GM21390 (cell line): ENCODE results near the gene OST4.

Experiments
- ATAC-seq: cut with Tn5 transposase; IDR thresholded peaks from one replicate; pipeline ENCODE4 v1.9.1; 2021; ENCODE audit not compliant: unreplicated experiment

The OST4 gene

DNA sequence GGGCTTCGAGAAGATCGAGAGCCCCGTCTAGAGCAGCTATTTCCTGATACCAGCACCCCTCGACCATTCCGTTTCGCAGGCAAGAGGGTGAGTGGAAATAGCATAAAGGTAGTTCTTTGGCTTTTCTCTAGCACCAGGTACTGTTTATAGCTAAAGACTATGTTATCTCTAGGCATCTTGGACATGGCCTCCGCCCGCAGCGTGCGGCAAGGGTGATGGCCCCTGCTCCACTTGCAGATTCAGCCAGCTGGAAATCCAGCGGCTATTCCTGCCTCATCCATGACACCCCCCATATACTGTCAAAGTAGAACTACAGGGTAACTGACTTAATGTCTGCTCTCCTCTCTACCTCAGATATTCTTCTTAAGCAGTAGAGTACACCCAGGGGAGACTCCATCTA, 16.7 kb downstream of the OST4 start:
- ATAC-seq = no peak

- ATAC-seq = no peak
Measured at GRCh38 chr2:27053776-27054175, 17.7 kb downstream of the OST4 start.

- ATAC-seq = no peak
Measured at GRCh38 chr2:27053321-27053720, 18.1 kb downstream of the OST4 start.

GRCh38 chr2:27051902-27052645, 19.4 kb downstream of the OST4 start:
- ATAC-seq = no peak

DNA sequence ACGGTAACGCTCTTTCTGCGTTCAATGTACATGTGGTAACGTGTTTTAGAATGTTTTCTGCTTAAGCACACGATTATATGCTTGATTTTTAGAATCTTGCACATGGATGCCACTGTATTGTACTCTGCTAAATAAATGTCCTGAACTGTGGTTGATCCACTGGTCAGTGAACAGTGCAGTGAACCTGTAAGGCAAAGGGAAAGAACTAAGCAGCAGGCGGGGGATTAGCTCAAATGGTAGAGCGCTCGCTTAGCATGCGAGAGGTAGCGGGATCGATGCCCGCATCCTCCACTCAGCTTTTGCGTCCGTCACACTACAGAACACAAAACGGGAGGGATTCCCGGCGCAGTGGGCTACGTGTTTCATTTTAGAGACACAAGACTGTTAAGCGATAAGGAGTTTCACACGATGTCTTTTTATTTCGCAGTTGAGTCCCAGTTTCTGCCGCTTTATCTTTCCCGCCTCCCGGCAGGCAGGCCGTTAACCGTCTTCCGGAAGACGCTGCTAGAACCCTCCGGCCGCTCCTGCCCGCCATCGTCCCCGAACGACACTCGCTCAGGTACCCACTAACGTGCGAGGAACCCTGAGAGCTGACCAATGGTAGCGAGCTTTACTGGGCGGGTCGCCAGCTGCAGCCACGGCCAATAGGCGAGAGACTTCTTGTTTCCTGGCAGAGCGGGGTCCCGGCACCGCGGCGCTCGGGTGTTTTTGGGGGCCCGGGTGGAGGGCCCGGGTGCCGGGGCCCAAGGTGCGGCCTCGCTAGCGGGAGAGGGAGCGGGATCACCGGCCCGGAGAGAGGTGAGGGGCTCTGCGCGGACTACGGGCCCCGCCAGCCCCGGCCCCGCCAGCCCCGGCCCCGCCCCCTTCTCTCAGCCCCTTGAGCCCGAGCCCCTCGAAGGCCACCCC, 20.2 kb downstream of the OST4 start, which contains the start of gene AGBL5:
AGBL5 (plus strand) TSS at position 673 of the 906 bp plus-strand sequence. CDS start 1,291 bp downstream, outside the sequence.
- peak; percentile 71 for ATAC-seq

DNA sequence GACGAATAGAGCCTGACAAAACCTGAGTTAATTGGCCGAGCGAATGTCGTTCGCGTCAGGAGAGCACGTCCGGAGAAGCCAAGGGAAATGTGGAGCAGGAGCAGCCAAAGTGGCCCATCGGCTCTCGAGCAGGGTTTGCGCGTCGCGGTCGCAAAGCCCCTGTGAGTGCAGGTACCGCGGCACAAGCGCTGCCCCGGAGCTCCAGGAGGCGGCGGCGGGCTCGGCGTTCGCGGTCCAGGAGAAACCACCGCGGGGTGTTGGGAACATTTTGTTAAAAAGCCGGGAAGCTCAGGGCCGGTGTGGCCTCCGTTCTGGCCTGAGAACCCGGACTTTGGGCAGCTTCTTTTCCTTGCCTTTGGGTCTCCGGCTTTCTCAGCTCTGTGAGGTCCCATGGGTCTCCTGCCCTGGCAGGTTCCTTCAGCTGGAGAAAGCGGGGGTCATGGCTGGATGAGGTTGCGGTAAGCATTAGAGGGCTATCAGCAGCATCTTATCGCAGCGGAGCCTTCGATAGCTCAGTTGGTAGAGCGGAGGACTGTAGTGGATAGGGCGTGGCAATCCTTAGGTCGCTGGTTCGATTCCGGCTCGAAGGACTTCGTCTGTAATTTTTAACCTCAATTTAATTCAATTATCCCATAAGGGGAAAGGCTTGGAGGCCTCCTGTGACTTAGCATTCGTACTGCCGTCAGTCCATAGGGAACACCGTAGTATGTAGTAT, 21.0 kb downstream of the OST4 start:
- ATAC-seq = peak; percentile 48

- peak; percentile 21 for ATAC-seq
Measured at GRCh38 chr2:27049422-27050280, 21.8 kb downstream of the OST4 start.

DNA sequence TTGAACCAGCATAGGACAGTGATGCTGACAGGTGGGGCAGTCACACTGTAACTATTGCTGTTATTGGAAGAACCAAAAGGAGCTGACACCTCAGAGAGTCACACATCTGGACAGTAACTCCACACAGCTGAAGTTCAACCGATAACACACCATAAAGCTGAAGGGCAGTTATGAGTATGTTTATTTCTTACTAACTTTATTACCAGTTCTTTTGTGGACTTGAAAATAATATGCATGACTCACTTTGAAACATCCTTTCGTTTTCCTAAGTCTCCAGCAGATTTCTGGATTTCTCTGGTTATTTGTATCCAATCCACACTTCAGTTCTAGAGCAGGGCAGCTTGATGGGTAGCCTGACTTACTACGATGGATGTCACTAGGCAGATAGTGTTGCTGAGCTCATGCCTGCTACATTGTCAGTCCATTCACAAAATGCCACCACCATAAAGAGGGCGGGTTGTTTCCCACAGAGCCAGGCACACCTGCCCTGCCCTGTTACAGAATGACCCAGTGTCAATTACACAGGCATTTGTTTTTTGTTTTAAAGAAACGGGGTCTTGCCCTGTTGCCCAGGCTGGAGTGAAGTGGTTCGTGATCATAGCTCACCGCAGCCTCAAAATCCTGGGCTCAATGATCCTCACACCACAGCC, 28.3 kb downstream of the OST4 start:
- ATAC-seq = no peak

DNA sequence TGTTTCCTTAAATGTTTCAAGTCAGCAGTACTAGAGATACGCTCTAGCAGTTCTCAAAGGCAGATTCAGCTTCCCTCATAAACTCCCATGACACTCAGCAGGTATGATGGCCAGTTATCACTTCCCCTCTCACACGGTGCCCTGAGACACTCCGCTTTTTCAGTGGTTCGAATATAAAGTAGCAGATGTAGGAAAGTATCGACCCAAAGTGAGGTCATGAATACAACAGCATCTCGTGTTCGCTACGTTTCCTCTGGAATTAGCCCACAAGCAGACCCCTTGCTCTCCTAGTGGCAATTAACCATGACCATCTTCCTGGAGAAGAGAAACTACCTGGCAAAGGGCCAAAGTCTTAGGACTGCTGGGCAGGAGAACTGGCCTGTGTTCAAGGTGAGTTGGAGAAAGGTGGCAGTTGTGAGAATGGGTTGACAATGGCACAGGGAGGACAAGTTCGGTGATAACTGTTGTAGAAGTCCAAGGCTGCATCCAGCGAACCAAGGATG, 29.2 kb downstream of the OST4 start:
- peak; percentile 76 for ATAC-seq

DNA sequence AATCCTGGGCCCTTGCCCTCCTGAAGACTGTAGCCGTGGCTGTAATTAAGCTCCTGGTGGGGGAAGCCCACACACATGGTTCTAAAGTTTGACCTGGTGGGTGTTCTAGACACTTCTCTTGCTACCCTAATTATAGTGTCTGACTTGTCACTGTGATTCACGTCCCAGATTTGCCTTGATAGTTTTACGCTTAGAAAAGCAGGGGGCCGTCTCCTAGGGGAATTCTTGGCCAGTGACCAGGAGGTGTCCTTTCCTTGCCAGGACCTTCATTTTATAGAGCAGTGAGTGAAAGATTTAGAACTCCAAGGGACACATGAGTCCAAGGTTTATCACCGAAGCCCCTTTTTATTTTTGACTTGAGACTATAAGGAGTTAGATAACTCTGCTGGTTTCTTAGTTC, 29.7 kb downstream of the OST4 start:
- peak; percentile 32 for ATAC-seq

- no peak for ATAC-seq
Measured at GRCh38 chr2:27040282-27040681, 31.2 kb downstream of the OST4 start.

DNA sequence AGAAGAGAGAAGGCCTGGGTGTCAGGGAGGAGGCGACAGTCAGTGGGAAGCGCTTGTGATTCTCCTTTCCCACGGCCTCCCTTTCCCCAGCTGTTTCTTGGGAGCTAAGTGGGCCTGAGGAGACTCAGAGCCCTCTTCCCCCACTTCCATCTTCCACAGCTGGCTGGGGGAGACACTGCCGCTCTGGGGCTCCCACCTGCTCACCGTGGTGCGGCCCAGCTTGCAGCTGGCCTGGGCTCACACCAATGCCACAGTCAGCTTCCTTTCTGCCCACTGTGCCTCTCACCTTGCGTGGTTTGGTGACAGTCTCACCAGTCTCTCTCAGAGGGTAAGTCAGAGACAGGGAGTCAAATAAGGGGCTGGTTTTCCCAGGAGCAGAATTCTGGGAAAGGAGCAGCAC, 31.6 kb downstream of the OST4 start:
- no peak for ATAC-seq

DNA sequence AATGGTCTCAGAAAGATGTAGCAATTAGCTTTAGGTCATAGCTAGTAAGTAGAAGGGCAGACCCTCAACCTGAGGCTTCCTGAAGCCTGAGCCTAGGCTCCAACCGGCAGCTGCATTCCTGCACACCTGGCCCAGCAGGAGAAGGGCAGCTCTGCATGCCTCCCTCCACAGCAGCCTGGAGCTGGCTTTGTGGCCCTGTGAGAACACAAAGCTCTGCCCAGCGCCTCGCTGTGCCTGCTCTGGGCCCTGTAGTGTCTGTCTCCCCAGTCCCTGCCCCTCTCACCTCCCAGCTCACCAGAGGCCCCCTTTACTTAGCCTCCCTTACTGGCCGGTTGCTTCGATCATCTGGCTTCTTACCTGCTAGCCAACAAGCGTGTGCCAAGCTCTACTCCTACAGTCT, 32.0 kb downstream of the OST4 start:
- ATAC-seq = no peak

GRCh38 chr2:27038631-27039339, 32.7 kb downstream of the OST4 start:
- no peak for ATAC-seq

GRCh38 chr2:27038012-27038411, 33.4 kb downstream of the OST4 start:
- no peak for ATAC-seq

- ATAC-seq = no peak
Measured at GRCh38 chr2:27033253-27033852, 38.1 kb downstream of the OST4 start.

- ATAC-seq = peak; percentile 95
Measured at GRCh38 chr2:27032495-27033252, 38.8 kb downstream of the OST4 start, which contains the start of gene TMEM214. TSS of gene TMEM214 (plus strand) at chr2:27032965. CDS start at chr2:27033016, 51 bp downstream.

GRCh38 chr2:27029051-27029450, 42.4 kb downstream of the OST4 start:
- ATAC-seq = no peak
